H9 (cell line): ENCODE data around the gene NAA35. TPM values are rescaled to one million over a fixed set of nuclear protein-coding genes. Genes with fewer than 3 reads are reported as not detected.

Experiments
- DNase-seq: peaks from one replicate; pipeline ENCODE4 v3.0.0-alpha.2; 2017
- H2AFZ ChIP-seq: one replicate; pipeline ENCODE4 v1.6.1; 2013; ENCODE audit warnings: mild to moderate bottlenecking, low read length, control low read depth, moderate library complexity
- H2AK5ac ChIP-seq: 2 replicates; pipeline ENCODE4 v1.6.1; 2013; ENCODE audit warnings: low read length, control low read depth, mixed read lengths; ENCODE audit not compliant: insufficient read length
- H2BK120ac ChIP-seq: one replicate; pipeline ENCODE4 v1.6.1; 2013; ENCODE audit warnings: low read depth, mild to moderate bottlenecking, low read length, control low read depth, inconsistent platforms; ENCODE audit not compliant: poor library complexity, severe bottlenecking
- H2BK12ac ChIP-seq: 2 replicates; pipeline ENCODE4 v1.6.1; 2013; ENCODE audit warnings: low read length, control low read depth, mixed read lengths, low read depth; ENCODE audit not compliant: insufficient read length
- H2BK15ac ChIP-seq: 2 replicates; pipeline ENCODE4 v1.6.1; 2013; ENCODE audit warnings: low read depth, low read length, control low read depth
- H2BK20ac ChIP-seq: one replicate; pipeline ENCODE4 v1.6.1; 2013; ENCODE audit warnings: low read depth, mild to moderate bottlenecking, low read length, control low read depth, inconsistent platforms; ENCODE audit not compliant: poor library complexity, severe bottlenecking
- H2BK5ac ChIP-seq: 2 replicates; pipeline ENCODE4 v1.6.1; 2013; ENCODE audit warnings: low read length, control low read depth, mixed read lengths; ENCODE audit not compliant: insufficient read length
- H3K14ac ChIP-seq: 2 replicates; pipeline ENCODE4 v1.6.1; 2013; ENCODE audit warnings: low read length, control low read depth; ENCODE audit not compliant: insufficient read depth
- H3K18ac ChIP-seq: 2 replicates; pipeline ENCODE4 v1.6.1; 2013; ENCODE audit warnings: low read depth, mild to moderate bottlenecking, mixed read lengths, low read length, control low read depth; ENCODE audit not compliant: insufficient read length
- H3K23ac ChIP-seq: 2 replicates; pipeline ENCODE4 v1.6.1; 2013; ENCODE audit warnings: low read length, control low read depth, mixed read lengths, low read depth; ENCODE audit not compliant: insufficient read length
- H3K23me2 ChIP-seq: 2 replicates; pipeline ENCODE4 v1.6.1; 2013; ENCODE audit warnings: low read depth, mild to moderate bottlenecking, mixed read lengths, low read length, control low read depth; ENCODE audit not compliant: insufficient read length, poor library complexity, severe bottlenecking
- H3K27ac ChIP-seq: 2 replicates; pipeline ENCODE4 v1.5.1; 2013; ENCODE audit warnings: low read length, control low read depth, mixed read lengths, low read depth; ENCODE audit not compliant: insufficient read length
- H3K27me3 ChIP-seq: 2 replicates; pipeline ENCODE4 v1.6.1; 2013; ENCODE audit warnings: low read length, control low read depth, inconsistent platforms; ENCODE audit not compliant: insufficient read depth
- H3K4ac ChIP-seq: 2 replicates; pipeline ENCODE4 v1.6.1; 2013; ENCODE audit warnings: low read depth, mild to moderate bottlenecking, control low read depth, inconsistent platforms, low read length, moderate library complexity
- H3K4me1 ChIP-seq: 2 replicates; pipeline ENCODE4 v1.6.1; 2013; ENCODE audit warnings: low read length, control low read depth, inconsistent platforms; ENCODE audit not compliant: insufficient read depth
- H3K4me2 ChIP-seq: 2 replicates; pipeline ENCODE4 v1.6.1; 2013; ENCODE audit warnings: low read length, control low read depth, mixed read lengths; ENCODE audit not compliant: insufficient read length, insufficient read depth
- H3K56ac ChIP-seq: 2 replicates; pipeline ENCODE4 v1.6.1; 2013; ENCODE audit warnings: low read depth, mild to moderate bottlenecking, mixed read lengths, low read length, control low read depth; ENCODE audit not compliant: insufficient read length
- H3K79me1 ChIP-seq: 2 replicates; pipeline ENCODE4 v1.6.1; 2013; ENCODE audit warnings: low read depth, mild to moderate bottlenecking, moderate library complexity, low read length, control low read depth, inconsistent platforms; ENCODE audit not compliant: insufficient read depth, poor library complexity, severe bottlenecking
- H3K79me2 ChIP-seq: 2 replicates; pipeline ENCODE4 v1.6.1; 2013; ENCODE audit warnings: low read length, control low read depth, inconsistent platforms; ENCODE audit not compliant: insufficient read depth
- H3K9ac ChIP-seq: 2 replicates; pipeline ENCODE4 v1.6.1; 2013; ENCODE audit warnings: low read length, control low read depth, mixed read lengths; ENCODE audit not compliant: insufficient read length; ENCODE audit errors: extremely low read depth
- H3K9me3 ChIP-seq: one replicate; pipeline ENCODE4 v1.6.1; 2013; ENCODE audit warnings: low read depth, low read length, inconsistent platforms; ENCODE audit not compliant: control insufficient read depth
- H3T11ph ChIP-seq: one replicate; pipeline ENCODE4 v1.6.1; 2013; ENCODE audit warnings: mild to moderate bottlenecking, low read length, control low read depth, inconsistent platforms
- H4K20me1 ChIP-seq: one replicate; pipeline ENCODE4 v1.6.1; 2013; ENCODE audit not compliant: control insufficient read depth, insufficient read length, insufficient read depth
- H4K5ac ChIP-seq: 2 replicates; pipeline ENCODE4 v1.6.1; 2013; ENCODE audit warnings: low read depth, mild to moderate bottlenecking, mixed read lengths, low read length, control low read depth; ENCODE audit not compliant: insufficient read length
- H4K8ac ChIP-seq: replicated peaks from 2 replicates; pipeline ENCODE4 v1.6.1; 2013; ENCODE audit warnings: low read length, control low read depth, mixed read lengths, low read depth; ENCODE audit not compliant: insufficient read length
- H4K91ac ChIP-seq: 2 replicates; pipeline ENCODE4 v1.6.1; 2013; ENCODE audit warnings: low read depth, mild to moderate bottlenecking, moderate library complexity, mixed read lengths, low read length, control low read depth; ENCODE audit not compliant: insufficient read length
- H3K27ac Mint-ChIP-seq, 3 experiments: 2 replicates in 2 of 3; 3 replicates in 1 of 3; pipeline ENCODE4 v1.8.0; 2020 to 2021; ENCODE audit warnings: mixed read lengths in 3 of 3, mild to moderate bottlenecking in 1 of 3, moderate library complexity in 1 of 3
- H3K27me3 Mint-ChIP-seq: 2 replicates; pipeline ENCODE4 v1.8.0; 2021; ENCODE audit warnings: low read depth, mild to moderate bottlenecking, moderate library complexity, mixed read lengths
- H3K36me3 Mint-ChIP-seq, 3 experiments: 2 replicates in 2 of 3; 3 replicates in 1 of 3; pipeline ENCODE4 v1.8.0; 2020 to 2021; ENCODE audit warnings: low read depth in 3 of 3, mixed read lengths in 3 of 3; ENCODE audit not compliant: insufficient read depth in 1 of 3
- H3K4me1 Mint-ChIP-seq, 2 experiments: 2 replicates each; pipeline ENCODE4 v1.8.0; 2020; ENCODE audit warnings: mixed read lengths in 2 of 2
- H3K4me3 Mint-ChIP-seq, 2 experiments: 2 replicates in 1 of 2; 3 replicates in 1 of 2; pipeline ENCODE4 v1.8.0; 2020 to 2021; ENCODE audit warnings: mild to moderate bottlenecking in 2 of 2, mixed read lengths in 2 of 2, moderate library complexity in 1 of 2
- H3K9me3 Mint-ChIP-seq, 2 experiments: 2 replicates in 1 of 2; 3 replicates in 1 of 2; pipeline ENCODE4 v1.8.0; 2020; ENCODE audit warnings: mild to moderate bottlenecking in 2 of 2, mixed read lengths in 2 of 2, moderate library complexity in 1 of 2
- WGBS: extraction: QIAGEN DNeasy Blood & Tissue Kit; methylation state at CpG from one replicate; pipeline ENCODE4 v1.1.7; 2013; ENCODE audit warnings: missing lambda C conversion rate, low lambda C conversion rate, mixed read lengths; ENCODE audit not compliant: insufficient read length; ENCODE audit errors: extremely low coverage; 5-methylcytosine and 5-hydroxymethylcytosine counted together
- total RNA-seq: library from RNA; stranded (reverse); gene quantifications from 2 replicates; pipeline ENCODE4 v1.2.1, GENCODE V29; 2021
- TF ChIP-seq, protein P1 (sequence below): fragments of 200-600 bp; sonication (generic); conservative IDR thresholded peaks from 3 replicates; pipeline ENCODE4 v1.8.0; 2021; ENCODE audit warnings: antibody characterized with exemption, mild to moderate bottlenecking

Gene NAA35
- total RNA-seq, 1 experiment from 2014 or later: 38.6 TPM

GRCh38 chr9:85959955-85960354, 19.0 kb downstream of the NAA35 start:
- H3K14ac ChIP-seq: no peak overlapping the region
- H3K27me3 ChIP-seq: no peaks in the 10 kb centered on the region
- H3K79me2 ChIP-seq: peaks cover 2% of the 10 kb centered on the region; the same call in 1 of the 2 replicates
- Mint-ChIP-seq H3K27ac (0 out of 7 replicates have a peak overlapping the region, but pooled peaks of 1 of the 3 experiments have one; percentile 34), H3K4me3 (no peak overlapping the region), H3K4me1 (peaks cover 8 to 13% of the 10 kb centered on the region in 2 experiments; a peak in 3 of 4 replicates), H3K36me3 (peaks cover 10 to 58% (median 54%) of the 10 kb centered on the region in 3 experiments; a peak in 6 of 7 replicates), H3K27me3 (no peaks in the 10 kb centered on the region), H3K9me3 (no peaks in the 10 kb centered on the region)
- no peak overlapping the region for H4K91ac ChIP-seq
- WGBS: no CpG with 5 or more reads among the region's 3 CpGs
- H3K9ac ChIP-seq: no peak overlapping the region
- H3K4me2 ChIP-seq: no peak overlapping the region
- H3T11ph ChIP-seq: no peak overlapping the region
- no peak overlapping the region for H2BK20ac ChIP-seq
- no peak overlapping the region for H2BK120ac ChIP-seq
- no peaks in the 10 kb centered on the region for H3K4me1 ChIP-seq
- no peak overlapping the region for H2AFZ ChIP-seq
- no peak overlapping the region for H2BK12ac ChIP-seq
- H3K18ac ChIP-seq: no peak overlapping the region
- no peak overlapping the region for H3K56ac ChIP-seq
- peaks cover 4% of the 10 kb centered on the region for H3K79me1 ChIP-seq
- no peaks in the 10 kb centered on the region for H3K9me3 ChIP-seq
- H3K23ac ChIP-seq: no peak overlapping the region
- no peak overlapping the region for H3K4ac ChIP-seq
- no peaks in the 10 kb centered on the region for H4K20me1 ChIP-seq
- no peak for DNase-seq
- H3K23me2 ChIP-seq: no peaks in the 10 kb centered on the region
- TF ChIP-seq, protein P1, sequence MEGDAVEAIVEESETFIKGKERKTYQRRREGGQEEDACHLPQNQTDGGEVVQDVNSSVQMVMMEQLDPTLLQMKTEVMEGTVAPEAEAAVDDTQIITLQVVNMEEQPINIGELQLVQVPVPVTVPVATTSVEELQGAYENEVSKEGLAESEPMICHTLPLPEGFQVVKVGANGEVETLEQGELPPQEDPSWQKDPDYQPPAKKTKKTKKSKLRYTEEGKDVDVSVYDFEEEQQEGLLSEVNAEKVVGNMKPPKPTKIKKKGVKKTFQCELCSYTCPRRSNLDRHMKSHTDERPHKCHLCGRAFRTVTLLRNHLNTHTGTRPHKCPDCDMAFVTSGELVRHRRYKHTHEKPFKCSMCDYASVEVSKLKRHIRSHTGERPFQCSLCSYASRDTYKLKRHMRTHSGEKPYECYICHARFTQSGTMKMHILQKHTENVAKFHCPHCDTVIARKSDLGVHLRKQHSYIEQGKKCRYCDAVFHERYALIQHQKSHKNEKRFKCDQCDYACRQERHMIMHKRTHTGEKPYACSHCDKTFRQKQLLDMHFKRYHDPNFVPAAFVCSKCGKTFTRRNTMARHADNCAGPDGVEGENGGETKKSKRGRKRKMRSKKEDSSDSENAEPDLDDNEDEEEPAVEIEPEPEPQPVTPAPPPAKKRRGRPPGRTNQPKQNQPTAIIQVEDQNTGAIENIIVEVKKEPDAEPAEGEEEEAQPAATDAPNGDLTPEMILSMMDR: no peak
- no peak overlapping the region for H2BK15ac ChIP-seq
- no peak overlapping the region for H4K5ac ChIP-seq
- no peak overlapping the region for H2AK5ac ChIP-seq
- H2BK5ac ChIP-seq: no peak overlapping the region
- H4K8ac ChIP-seq: no peak overlapping the region
- no peak overlapping the region for H3K27ac ChIP-seq
